ENCODE measurements around the gene ARID5A.

- TF ChIP-seq, protein P1, sequence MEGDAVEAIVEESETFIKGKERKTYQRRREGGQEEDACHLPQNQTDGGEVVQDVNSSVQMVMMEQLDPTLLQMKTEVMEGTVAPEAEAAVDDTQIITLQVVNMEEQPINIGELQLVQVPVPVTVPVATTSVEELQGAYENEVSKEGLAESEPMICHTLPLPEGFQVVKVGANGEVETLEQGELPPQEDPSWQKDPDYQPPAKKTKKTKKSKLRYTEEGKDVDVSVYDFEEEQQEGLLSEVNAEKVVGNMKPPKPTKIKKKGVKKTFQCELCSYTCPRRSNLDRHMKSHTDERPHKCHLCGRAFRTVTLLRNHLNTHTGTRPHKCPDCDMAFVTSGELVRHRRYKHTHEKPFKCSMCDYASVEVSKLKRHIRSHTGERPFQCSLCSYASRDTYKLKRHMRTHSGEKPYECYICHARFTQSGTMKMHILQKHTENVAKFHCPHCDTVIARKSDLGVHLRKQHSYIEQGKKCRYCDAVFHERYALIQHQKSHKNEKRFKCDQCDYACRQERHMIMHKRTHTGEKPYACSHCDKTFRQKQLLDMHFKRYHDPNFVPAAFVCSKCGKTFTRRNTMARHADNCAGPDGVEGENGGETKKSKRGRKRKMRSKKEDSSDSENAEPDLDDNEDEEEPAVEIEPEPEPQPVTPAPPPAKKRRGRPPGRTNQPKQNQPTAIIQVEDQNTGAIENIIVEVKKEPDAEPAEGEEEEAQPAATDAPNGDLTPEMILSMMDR (IDR thresholded peaks at IDR 0.05) = no peak
- no peak for TF ChIP-seq POLR2A (IDR thresholded peaks at IDR 0.05)
These were observed 11.4 kb upstream of the ARID5A start for GRCh38 chr2:96525211-96525507.

Data from right lobe of liver (tissue), 4 donors.